Thyroid gland (tissue), 4 donors: ENCODE results near the gene EXOC7. TPM values are rescaled to one million over a fixed set of nuclear protein-coding genes. Genes with fewer than 3 reads are reported as not detected.

ENCODE experiments used
- DNase-seq, 2 donors: peaks; one replicate each; pipeline ENCODE4 v3.0.0-alpha.2; 2019
- H3K27ac ChIP-seq, 3 donors: fragments of 200-600 bp; sonication (generic); 1 replicate in 2 of 3; 2 replicates in 1 of 3; pipeline ENCODE4 v1.5.1; 2016 to 2019; ENCODE audit warnings: mild to moderate bottlenecking in 1 of 3, moderate library complexity in 1 of 3
- H3K27me3 ChIP-seq: fragments of 200-600 bp; sonication (generic); one replicate; pipeline ENCODE4 v1.5.1; 2019
- H3K36me3 ChIP-seq, 2 donors: fragments of 200-600 bp; sonication (generic); one replicate each; pipeline ENCODE4 v1.5.1; 2016 to 2019
- H3K4me1 ChIP-seq, 2 donors: fragments of 200-600 bp; sonication (generic); one replicate each; pipeline ENCODE4 v1.5.1; 2017 to 2019
- H3K4me3 ChIP-seq, 3 donors: fragments of 200-600 bp; sonication (generic); replicated peaks in 1 of 3; 1 replicate in 2 of 3; 2 replicates in 1 of 3; pipeline ENCODE4 v1.5.1; 2016; ENCODE audit warnings: mild to moderate bottlenecking in 1 of 3
- H3K9me3 ChIP-seq: fragments of 200-600 bp; sonication (generic); one replicate; pipeline ENCODE4 v1.5.1; 2017
- CTCF ChIP-seq, 6 experiments: fragments of 200-600 bp in 3 of 6; fragments of 450-650 bp in 3 of 6; sonication (generic) in 3 of 6; IDR thresholded peaks; one replicate each; pipeline ENCODE4 v1.5.1; 2016 to 2019; ENCODE audit warnings: antibody characterized with exemption in 6 of 6, mild to moderate bottlenecking in 2 of 6, inconsistent platforms in 1 of 6, moderate library complexity in 1 of 6
- POLR2A ChIP-seq, 2 donors: fragments of 450-650 bp; IDR thresholded peaks; one replicate each; pipeline ENCODE4 v1.6.1; 2017; ENCODE audit warnings: antibody characterized with exemption in 2 of 2, mild to moderate bottlenecking in 2 of 2, moderate library complexity in 1 of 2
- WGBS, 2 donors: methylation state at CpG; one replicate each; pipeline ENCODE4 v1.1.5; 2017; 5-methylcytosine and 5-hydroxymethylcytosine counted together
- intact Hi-C: fragments of 100-400 bp; cut with DNase I; formaldehyde crosslinking; loops from one replicate; pipeline ENCODE4 v1.15.1; 2023
- total RNA-seq, 4 donors: library from RNA; depleted of rRNA; stranded (reverse); fragments of >200 nt; gene quantifications; one replicate each; pipeline ENCODE4 v1.2.3, GENCODE V29; 2016

The EXOC7 gene
- total RNA-seq, 4 donors from 2014 or later = 97.8 to 131 (median 115) TPM

DNA sequence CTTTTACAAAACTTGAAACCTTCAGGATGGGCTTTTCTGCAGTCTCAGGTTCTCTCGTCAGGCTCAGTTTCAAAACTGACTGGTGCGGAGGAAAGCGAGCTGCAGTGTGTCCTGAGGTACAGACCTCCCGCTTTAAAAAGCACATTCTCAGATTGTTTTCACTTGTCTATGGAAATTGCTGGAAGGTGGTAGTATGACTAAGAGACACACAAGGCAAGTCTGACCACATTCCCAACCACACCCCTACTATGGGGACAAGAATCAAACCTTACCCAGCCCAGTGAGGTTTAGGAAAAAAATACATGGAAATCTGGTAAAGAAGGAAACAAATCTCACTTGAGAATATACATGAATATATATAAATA is 49.5 kb downstream of the EXOC7 start:
- H3K27me3 ChIP-seq = no peaks in the 10 kb centered on the region
- H3K27ac ChIP-seq = peak overlapping the region; percentile 78 to 96 (median 92)
- DNase-seq = peak; percentile 62 to 66
- peaks cover 44 to 54% of the 10 kb centered on the region in 2 donors for H3K36me3 ChIP-seq
- peaks cover 44 to 49% of the 10 kb centered on the region in 2 donors for H3K4me1 ChIP-seq
- H3K4me3 ChIP-seq = no peak overlapping the region
- intact Hi-C loops = no loop called here
- TF ChIP-seq CTCF (IDR thresholded peaks at IDR 0.05) (no peak), POLR2A (IDR thresholded peaks at IDR 0.05) (peak in 1 of 2 donors; percentile 60)
- 51 to 66% methylated on average over 4 of the region's 4 CpGs for WGBS, 2 donors
- H3K9me3 ChIP-seq = no peaks in the 10 kb centered on the region

DNA sequence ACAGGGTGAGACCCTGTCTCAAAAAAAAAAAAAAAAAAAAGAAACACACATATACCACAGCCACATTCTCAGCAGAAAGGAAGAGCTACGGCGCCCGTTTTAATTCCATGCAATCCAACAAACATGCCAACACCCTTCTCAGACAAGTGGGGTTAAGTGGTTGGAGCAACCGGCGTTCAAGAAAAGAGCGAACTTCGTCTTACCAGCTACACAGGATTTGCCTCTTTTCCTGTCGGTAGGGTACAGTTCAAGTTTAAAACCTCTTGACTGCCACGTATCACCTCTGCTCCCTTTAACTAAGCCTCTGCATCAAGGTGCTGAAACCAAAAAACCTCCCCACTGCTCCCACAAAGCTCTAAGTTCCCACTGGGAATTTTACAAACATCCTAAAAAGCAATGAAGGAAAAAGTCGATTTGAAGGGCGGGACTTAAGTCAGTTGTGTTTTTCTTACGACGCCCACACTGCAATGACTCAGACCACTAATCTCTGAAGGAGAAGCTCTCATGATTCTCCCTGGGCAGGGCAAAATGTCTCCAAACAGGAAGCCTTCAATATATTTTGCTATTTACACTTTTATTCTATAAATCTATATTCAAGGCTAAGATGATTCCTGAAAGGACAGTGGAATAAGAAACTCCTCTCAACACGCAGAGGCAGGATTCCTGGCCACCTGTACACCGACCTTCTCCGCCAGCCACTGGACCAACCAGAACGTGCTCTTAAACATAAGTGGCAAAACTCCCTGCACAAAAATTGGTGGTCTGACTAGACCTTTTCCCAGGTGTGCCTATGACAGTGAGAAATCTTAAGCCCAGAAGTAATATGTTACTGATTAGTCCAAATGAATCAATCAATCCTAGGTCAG is 50.1 kb downstream of the EXOC7 start:
- 34 to 45% methylated on average over 17 of the region's 17 CpGs for WGBS, 2 donors
- TF ChIP-seq POLR2A (IDR thresholded peaks at IDR 0.05) (no peak), CTCF (IDR thresholded peaks at IDR 0.05) (no peak)
- Histone ChIP-seq H3K36me3 (peaks cover 42 to 54% of the 10 kb centered on the region in 2 donors), H3K4me1 (peaks cover 44 to 49% of the 10 kb centered on the region in 2 donors), H3K27ac (peak overlapping the region; percentile 78 to 96 (median 92)), H3K9me3 (no peaks in the 10 kb centered on the region), H3K27me3 (no peaks in the 10 kb centered on the region), H3K4me3 (peak overlapping the region in 1 of 3 donors; percentile 10)
- intact Hi-C loops = no loop called here
- peak; percentile 68 to 77 for DNase-seq

- intact Hi-C loops = no loop called here
- Histone ChIP-seq H3K9me3 (no peaks in the 10 kb centered on the region), H3K4me3 (no peak overlapping the region), H3K27ac (peak overlapping the region; percentile 92 to 96 (median 93)), H3K27me3 (no peaks in the 10 kb centered on the region), H3K36me3 (peaks cover 41 to 54% of the 10 kb centered on the region in 2 donors), H3K4me1 (peaks cover 44 to 49% of the 10 kb centered on the region in 2 donors)
- peak; percentile 52 to 62 for DNase-seq
- 36 to 49% methylated on average over 6 of the region's 6 CpGs for WGBS, 2 donors
- TF ChIP-seq POLR2A (IDR thresholded peaks at IDR 0.05) = no peak
- TF ChIP-seq CTCF (IDR thresholded peaks at IDR 0.05) = no peak
These were observed 52.0 kb downstream of the EXOC7 start for GRCh38 chr17:76051561-76051960.

DNA sequence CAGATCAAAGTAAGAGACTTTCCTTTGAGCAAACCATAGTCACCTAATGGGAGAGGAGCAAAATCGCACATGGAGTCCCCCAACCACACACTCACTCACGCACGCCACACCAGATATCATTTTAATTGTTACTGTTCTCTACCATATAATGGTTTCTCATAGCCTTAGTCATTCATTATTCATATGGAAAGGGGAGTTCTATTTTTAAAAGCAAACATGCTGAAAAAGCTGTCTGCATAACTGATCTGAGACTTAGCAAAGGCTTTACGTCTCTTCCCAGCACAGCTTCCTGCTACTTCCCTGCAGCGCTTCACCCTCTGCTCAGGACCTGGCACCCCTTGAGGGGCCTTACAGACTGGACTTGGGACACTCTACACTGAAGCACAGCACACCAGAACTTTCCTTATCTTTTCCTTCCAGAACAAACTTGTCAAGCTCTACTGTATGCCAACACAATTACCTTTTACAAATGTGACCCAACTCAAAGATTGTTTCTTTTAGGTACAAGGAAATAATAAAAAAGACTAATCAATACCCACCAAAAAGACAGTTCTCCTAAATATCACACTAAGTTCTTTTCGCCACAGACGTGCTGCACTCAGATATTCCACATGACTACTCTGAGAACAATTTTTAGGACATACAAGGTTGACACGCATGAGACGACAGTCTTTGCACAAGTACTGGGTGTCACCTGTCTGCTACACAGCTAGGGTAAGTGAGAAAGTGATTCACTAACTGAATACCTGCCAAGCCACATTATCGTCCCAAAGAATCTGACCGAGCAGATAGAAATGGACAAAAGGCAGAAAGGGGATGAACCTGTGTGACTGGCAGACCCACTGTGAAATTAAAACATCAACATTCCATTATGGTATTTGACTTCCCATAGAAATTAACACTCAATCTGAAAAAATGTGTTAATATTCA is 52.8 kb downstream of the EXOC7 start:
- Histone ChIP-seq H3K4me1 (peaks cover 44 to 49% of the 10 kb centered on the region in 2 donors), H3K27ac (peak overlapping the region; percentile 92 to 96 (median 93)), H3K4me3 (no peak overlapping the region), H3K9me3 (no peaks in the 10 kb centered on the region), H3K27me3 (no peaks in the 10 kb centered on the region), H3K36me3 (peaks cover 40 to 54% of the 10 kb centered on the region in 2 donors)
- DNase-seq = peak; percentile 70 to 73
- TF ChIP-seq POLR2A (IDR thresholded peaks at IDR 0.05) (peak in 1 of 2 donors; percentile 42), CTCF (IDR thresholded peaks at IDR 0.05) (no peak)
- WGBS, 2 donors = 55 to 66% methylated on average over 11 of the region's 11 CpGs
- intact Hi-C loops = no loop called here
